NCI-H187 treated with DMSO at 0.1 percent for 48 hours (cell line): ENCODE results near the gene TCEA3.
"Not testable (repeated sequence)": the region's sequence is repeated elsewhere in the genome, so short reads cannot be mapped to it uniquely, and the experiment has no call there.

Experiments used
- DNase-seq: peaks from one replicate; lab custom pipeline; 2025; lab: John Stamatoyannopoulos, UW

Gene TCEA3

GRCh38 chr1:23392125-23392855, 32.3 kb downstream of the TCEA3 start:
- no peak for DNase-seq

DNA sequence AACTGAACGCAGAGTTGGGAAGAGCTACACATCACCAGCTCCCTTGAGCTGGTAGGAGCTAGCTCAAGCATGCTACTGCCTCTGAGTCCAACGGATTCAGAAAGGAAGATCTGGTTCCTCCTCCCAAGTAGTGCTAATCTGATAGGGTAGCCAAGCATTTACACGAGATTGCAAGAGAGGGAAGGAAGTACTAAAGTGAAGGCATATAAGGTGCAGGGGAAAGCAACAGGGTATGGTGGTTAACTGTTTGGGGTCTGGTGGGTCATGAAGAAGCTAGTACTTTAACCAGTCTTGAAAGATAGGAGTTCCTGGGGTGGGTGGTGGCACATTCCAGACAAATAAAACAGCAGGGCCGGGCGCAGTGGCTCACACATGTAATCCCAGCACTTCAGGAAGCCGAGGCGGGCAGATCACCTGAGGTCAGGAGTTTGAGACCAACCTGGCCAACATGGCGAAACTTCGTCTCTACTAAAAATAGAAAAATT, 34.7 kb downstream of the TCEA3 start:
- no peak for DNase-seq

- no peak for DNase-seq
These were observed 37.1 kb downstream of the TCEA3 start for GRCh38 chr1:23387494-23387893.

DNA sequence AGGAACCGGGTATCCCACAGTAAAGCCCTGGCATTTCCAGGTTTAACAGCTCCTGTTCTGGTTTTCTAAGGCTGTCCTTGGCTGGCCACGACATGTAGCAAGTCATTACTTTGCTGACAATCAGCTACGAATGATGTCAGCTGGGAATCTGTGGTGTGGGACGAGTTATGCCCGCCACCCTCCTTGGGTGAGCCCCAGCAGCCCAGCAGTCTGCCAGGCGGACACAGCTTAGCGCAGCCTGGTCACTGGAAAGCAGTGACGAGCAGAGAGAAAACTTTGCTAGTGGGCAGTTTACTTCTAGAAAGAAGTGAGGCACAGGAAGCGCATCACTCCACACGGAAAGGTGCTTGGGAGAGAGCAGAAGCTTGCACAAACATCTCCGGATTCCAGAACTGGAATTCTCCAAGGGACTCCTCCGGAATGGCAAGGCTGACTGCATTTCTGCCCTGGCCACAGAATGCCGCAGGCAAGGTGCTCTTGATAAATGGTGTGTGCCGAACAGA, 39.4 kb downstream of the TCEA3 start:
- DNase-seq, result no peak

DNA sequence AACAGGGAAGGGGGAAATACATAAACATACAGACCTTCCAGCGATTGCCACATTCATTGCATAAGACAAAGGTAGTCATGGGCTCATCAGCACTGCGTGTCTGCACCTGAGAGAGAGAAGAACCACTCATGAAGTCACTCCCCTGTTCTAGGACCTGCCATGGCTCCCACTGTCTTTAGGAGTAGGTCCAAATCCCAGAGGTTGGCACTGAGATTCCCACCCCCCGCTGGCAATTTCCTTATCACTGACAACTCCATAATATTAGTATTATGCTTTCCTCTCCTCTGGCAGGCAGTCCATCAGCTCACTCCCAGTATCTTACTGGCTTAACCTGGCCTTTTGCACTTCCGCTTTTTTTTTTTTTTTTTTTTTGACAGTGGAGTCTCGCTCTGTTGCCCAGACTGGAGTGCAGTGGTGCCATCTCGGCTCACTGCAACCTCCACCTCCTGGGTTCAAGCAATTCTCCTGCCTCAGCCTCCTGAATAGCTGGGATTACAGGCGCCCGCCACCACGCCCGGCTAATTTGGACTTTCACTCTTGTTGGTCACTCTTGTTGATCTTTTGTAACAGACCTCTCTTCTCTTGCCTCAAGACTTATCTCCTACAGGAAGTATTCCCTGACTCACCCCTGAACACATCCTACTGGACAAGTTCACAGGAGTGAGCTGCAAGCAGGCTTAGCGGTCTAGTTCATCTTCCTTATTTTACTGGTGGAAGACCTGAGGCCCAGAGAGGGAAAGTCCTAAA, 40.1 kb downstream of the TCEA3 start:
- no peak for DNase-seq

GRCh38 chr1:23383577-23384311, 40.8 kb downstream of the TCEA3 start:
- DNase-seq, result no peak

DNA sequence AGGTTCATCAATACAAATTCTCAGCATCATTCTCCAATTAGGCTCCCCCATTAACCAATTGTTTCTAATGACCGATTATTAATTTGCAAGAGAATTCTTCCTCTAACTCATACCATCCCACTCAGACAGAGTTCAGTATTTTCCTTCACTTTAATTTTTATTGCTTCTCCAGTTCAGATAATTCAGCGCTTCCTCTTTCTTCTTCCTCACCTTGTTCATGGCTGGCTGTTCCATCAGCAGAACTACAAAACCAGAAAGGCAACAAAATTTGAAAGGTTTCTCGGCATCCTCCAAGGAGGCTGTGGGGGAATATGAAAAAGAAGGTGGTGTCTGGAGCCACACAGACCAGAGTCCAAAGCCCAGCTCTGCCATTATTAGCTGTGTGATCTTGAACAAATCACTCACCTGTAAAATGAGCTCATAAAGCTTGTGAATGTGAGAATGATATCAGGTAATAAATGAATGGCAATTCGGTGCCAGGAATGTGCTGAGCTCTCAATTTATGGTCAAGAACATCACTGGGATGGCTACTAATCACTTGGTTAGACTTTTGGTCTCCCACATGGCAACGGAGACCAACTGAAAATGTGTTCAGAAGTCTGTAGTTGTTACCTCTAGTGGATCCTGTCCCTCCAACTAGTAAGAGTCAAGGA, 43.2 kb downstream of the TCEA3 start:
- DNase-seq, result no peak

DNA sequence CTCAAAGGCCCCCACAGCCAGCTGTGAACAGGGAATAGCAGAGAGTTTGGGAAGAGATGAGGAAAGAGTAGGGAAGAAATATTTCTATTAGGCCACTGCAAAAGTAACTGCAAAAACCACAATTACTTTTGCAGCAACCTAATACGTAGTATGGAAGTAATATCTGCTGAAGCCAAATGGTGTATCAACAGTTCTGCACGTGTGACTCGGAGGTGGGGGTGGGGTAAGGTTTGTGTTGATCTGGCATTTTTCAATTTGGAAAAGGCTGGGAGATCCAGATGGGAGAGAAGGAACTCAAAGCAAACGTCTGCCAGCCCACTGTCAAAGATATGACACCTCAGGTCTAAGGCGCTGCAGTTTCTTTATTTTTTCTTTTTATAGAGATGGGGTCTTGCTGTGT, 43.8 kb downstream of the TCEA3 start:
- no peak for DNase-seq

DNA sequence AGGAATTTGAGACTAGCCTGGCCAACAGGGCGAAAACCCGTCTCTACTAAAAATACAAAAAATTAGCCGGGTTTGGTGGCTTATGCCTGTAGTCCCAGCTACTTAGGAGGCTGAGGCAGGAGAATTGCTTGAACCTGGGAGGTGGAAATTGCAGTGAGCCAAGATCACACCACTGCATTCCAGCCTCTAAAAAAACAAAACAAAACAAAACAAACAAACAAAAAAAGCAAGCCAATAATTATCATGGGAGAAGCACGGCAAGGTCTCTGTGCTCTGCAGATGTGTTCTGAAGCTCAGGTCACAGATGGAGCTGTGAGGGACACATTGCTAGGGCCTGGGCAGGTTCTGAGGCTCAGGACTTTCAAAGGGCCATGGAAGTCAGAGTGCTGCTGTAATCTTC, 44.3 kb downstream of the TCEA3 start:
- DNase-seq, result not testable (repeated sequence)

GRCh38 chr1:23376890-23377811, 47.4 kb downstream of the TCEA3 start:
- no peak for DNase-seq

DNA sequence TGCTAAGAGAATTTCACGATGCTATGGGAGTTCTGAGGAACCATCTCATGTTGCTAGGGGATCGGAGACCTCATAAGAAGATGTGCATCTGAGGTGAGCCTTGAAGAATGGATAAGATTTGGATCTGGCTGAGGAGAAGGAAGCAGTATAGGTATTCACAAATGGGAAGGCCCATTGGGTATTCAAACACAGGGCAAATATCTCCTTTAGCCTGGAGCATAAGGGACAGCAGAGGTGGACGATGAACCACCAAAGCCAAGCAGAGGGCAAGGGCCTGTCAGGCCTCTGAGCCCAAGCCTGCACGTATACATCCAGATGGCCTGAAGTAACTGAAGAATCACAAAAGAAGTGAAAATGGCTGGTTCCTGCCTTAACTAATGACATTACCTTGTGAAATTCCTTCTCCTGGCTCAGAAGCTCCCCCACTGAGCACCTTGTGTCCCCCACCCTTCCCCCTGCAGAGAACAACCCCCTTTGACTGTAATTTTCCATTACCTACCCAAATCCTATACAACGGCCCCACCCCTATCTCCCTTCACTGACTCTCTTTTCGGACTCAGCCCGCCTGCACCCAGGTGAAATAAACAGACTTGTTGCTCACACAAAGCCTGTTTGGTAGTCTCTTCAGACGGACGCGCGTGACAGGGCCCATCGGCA, 50.3 kb downstream of the TCEA3 start:
- not testable (repeated sequence) for DNase-seq

GRCh38 chr1:23371987-23372880, 52.3 kb downstream of the TCEA3 start:
- no peak for DNase-seq

DNA sequence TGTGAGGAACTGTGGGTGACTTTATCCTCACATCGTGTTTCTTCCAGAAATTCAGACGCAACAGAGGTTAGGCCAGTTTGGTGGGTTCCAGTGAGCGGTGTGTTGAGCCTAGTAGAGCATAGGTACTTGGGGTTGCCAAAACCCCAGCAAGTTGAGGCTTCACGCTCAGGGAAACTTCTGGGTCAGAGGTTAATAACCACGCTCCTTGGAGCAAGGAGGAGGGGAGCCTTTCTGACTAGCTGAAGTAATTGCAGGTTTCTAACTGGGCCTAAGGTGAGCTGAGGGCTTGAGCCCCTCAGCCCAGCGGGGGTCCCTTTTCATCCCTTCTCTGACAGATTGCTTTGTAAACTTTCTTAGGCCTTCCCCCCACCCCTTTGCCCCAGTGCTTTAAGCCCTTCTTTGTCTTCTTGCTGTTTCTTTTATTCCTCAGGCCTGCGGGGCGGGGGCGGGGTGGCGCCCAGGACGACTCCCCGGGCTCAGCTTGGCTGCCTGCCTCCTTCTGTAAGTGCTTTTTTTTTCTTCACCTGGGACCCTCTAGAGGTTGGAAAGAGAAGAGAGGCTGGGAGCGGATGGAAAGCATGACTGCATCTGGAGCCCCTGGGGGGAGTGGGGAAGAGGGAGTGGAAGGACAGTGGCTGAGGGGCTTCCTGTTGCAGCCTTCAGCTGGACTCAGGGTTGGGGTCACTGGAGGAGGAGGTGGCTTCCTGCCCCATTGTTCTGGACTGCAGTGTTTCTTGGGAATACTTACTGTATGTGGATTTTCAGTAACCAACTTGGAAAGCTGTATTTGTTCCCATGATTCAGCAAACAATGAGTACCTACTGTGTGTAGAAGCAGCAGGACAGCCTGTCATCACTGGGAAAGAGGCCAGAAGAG, 53.6 kb downstream of the TCEA3 start:
- DNase-seq, result no peak

- DNase-seq, result no peak
These were observed 54.2 kb downstream of the TCEA3 start for GRCh38 chr1:23370330-23370708.

- DNase-seq, result peak; percentile 14
These were observed 55.1 kb downstream of the TCEA3 start, which contains the start of gene ZNF436 for GRCh38 chr1:23369335-23370013. Gene ZNF436, minus strand, starts transcription at chr1:23369836. Its CDS starts 1,831 bp downstream, at chr1:23368005.

GRCh38 chr1:23368562-23369334, 55.8 kb downstream of the TCEA3 start:
- no peak for DNase-seq
